ENCODE data around the gene ITGA5.

The ITGA5 gene

DNA sequence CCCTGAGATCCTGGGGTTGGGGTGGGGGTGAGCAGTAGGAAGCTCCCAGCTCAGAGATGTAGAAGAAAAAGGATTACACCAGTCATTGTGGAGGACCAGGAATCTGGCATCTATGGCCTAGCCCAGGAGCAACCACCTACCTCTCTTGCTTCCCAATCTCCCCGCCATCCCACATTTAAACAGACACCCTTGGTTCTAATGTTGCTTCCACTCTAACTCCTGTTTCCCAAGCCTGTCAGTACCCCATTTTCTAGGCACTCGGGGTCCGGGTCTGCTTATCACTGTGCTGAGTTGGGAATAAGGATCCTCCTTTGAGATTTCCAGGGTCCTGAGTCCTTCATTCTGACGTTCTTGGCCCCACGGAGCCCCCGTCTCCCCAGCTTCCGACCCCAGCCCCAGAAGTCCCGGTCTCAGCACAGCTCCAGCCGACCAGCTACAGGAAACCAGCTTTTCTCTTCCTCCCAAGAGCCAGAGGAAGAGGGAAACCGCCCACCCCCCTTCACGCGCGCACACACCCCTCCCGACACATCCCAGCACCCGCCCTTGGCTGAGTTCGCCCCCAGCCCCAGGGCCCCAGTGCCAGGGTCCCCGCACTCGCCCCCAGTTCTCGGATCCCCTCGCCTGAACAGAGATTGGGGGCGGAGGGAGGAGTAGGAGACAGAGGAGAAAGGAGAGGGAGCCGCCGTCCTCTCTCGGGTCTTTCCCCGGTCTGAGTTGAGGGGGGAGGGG is 1.2 kb downstream of the ITGA5 start:
- Histone ChIP-seq H3K9me3 (replicated peaks; ENCODE audit: low read length) (no peaks in the 10 kb centered on the region), H3K27me3 (ENCODE audit: control insufficient read depth, insufficient read depth, low read length) (no peaks in the 10 kb centered on the region), H3K4me2 (ENCODE audit: low read length) (peak overlapping the region; percentile 98), H3K36me3 (ENCODE audit: insufficient read depth, low read length) (peaks cover 29% of the 10 kb centered on the region), H3K4me1 (ENCODE audit: control insufficient read depth, insufficient read depth, low read length) (peaks cover 72% of the 10 kb centered on the region), H3K4me3 (ENCODE audit: low read length) (peak overlapping the region; percentile 95), H3K9ac (ENCODE audit: low read depth, low read length) (peak overlapping the region; percentile 95)

- H3K9me3 ChIP-seq (replicated peaks; ENCODE audit: low read length) = no peaks in the 10 kb centered on the region
- peaks cover 29% of the 10 kb centered on the region for H3K36me3 ChIP-seq (ENCODE audit: insufficient read depth, low read length)
- peak overlapping the region; percentile 95 for H3K4me3 ChIP-seq (ENCODE audit: low read length)
- H3K9ac ChIP-seq (ENCODE audit: low read depth, low read length) = peak overlapping the region; percentile 95
- peaks cover 72% of the 10 kb centered on the region for H3K4me1 ChIP-seq (ENCODE audit: control insufficient read depth, insufficient read depth, low read length)
- peak overlapping the region; percentile 98 for H3K4me2 ChIP-seq (ENCODE audit: low read length)
- H3K27me3 ChIP-seq (ENCODE audit: control insufficient read depth, insufficient read depth, low read length) = no peaks in the 10 kb centered on the region
Observed at GRCh38 chr12:54416687-54417603, 2.1 kb downstream of the ITGA5 start.

GRCh38 chr12:54415221-54415929 is 3.7 kb downstream of the ITGA5 start:
- peak overlapping the region; percentile 60 for H3K4me3 ChIP-seq (ENCODE audit: low read length)
- H3K9me3 ChIP-seq (replicated peaks; ENCODE audit: low read length) = no peaks in the 10 kb centered on the region
- H3K4me1 ChIP-seq (ENCODE audit: control insufficient read depth, insufficient read depth, low read length) = peaks cover 70% of the 10 kb centered on the region
- no peaks in the 10 kb centered on the region for H3K27me3 ChIP-seq (ENCODE audit: control insufficient read depth, insufficient read depth, low read length)
- H3K36me3 ChIP-seq (ENCODE audit: insufficient read depth, low read length) = peaks cover 37% of the 10 kb centered on the region
- H3K9ac ChIP-seq (ENCODE audit: low read depth, low read length) = peak overlapping the region; percentile 21
- H3K4me2 ChIP-seq (ENCODE audit: low read length) = peak overlapping the region; percentile 98

DNA sequence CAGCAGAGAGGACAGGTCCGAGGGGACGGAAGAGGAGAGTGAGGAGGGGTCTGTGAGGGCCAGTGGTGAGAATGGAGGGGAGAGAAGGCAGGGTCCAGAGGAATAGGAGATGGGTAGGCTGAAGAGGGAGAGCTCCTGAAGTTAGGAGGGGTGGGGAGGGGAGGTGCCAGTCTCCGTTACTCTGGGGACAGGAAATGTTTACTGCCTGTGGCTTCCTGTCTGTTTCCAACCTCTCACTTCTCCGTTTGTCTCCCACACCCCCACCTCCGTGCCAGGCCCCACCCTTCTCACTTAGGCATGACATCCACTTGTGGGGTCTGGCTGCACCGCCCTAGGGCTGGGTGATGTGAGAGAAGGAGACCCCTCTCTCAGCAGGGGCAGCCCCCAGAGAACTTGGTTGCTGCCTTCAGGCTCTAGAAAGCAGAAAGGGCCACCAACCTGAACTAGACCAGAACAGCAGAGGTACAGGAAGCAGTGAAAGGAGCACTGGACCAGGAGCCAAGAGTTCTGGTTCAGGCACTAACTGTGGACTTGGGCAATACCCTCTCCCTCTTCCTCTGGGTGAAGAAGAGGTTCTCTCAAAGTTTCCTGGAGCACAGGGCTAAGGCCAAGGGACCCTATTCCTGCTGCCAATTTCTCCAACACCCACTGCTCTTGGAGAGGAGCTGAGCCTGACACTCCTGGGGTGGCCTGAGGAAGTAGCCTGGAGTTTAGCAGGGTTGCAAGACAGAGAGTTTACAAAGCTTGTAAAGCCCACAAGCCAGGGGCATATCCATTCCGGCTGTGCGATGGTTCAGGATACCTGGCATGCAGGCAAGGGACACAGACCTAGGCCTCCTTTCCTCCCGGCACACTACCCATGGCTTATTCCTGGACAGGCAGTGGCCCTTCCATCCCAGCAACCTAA is 5.5 kb downstream of the ITGA5 start:
- H3K9me3 ChIP-seq (replicated peaks; ENCODE audit: low read length) = no peaks in the 10 kb centered on the region
- no peaks in the 10 kb centered on the region for H3K27me3 ChIP-seq (ENCODE audit: control insufficient read depth, insufficient read depth, low read length)
- H3K4me1 ChIP-seq (ENCODE audit: control insufficient read depth, insufficient read depth, low read length) = peaks cover 60% of the 10 kb centered on the region
- peak overlapping the region; percentile 98 for H3K4me2 ChIP-seq (ENCODE audit: low read length)
- peak overlapping the region; percentile 58 for H3K4me3 ChIP-seq (ENCODE audit: low read length)
- H3K36me3 ChIP-seq (ENCODE audit: insufficient read depth, low read length) = peaks cover 55% of the 10 kb centered on the region
- peak overlapping the region; percentile 70 for H3K9ac ChIP-seq (ENCODE audit: low read depth, low read length)

DNA sequence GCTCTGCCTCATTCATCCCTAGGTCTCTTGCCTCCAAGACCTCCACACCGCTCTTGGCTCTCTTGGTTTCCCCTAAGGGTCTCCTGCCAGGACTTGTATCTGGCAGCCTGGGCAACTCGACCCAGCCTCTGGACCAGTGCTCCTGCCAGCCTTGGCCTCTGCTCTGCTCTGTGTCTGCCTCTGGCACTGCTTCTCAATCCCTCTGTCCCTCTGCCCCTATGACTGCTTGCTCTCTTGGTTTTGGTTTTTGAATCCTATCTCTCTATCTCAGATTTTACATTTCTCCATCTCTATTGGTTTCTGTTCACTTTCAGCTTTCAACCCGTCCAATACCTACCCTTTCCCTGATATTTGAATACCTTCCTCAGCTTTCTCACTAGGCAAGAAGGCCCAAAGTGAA is 6.3 kb downstream of the ITGA5 start:
- Histone ChIP-seq H3K4me2 (ENCODE audit: low read length) (peak overlapping the region; percentile 98), H3K4me3 (ENCODE audit: low read length) (peak overlapping the region; percentile 58), H3K9me3 (replicated peaks; ENCODE audit: low read length) (no peaks in the 10 kb centered on the region), H3K9ac (ENCODE audit: low read depth, low read length) (peak overlapping the region; percentile 70), H3K27me3 (ENCODE audit: control insufficient read depth, insufficient read depth, low read length) (no peaks in the 10 kb centered on the region), H3K36me3 (ENCODE audit: insufficient read depth, low read length) (peaks cover 61% of the 10 kb centered on the region), H3K4me1 (ENCODE audit: control insufficient read depth, insufficient read depth, low read length) (peaks cover 60% of the 10 kb centered on the region)

DNA sequence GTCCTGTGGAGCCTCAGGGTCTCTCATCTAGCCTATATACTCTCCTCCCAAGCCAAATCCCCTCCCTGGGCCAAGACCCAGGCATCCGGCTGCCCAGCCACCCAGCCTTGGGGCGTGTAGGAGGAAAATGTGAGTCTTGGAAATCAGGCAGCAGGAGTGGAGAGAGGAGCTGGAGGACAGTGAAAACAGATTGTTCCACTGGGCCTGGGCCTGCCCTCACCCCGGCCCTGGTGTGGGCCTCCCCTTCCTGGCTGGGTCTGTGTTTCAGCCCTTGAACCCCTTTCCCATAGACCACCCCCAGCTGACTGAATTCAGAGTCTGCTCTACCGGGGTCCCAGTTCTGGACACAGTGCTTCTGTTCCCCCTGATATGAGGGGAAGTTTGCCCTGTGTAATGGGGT is 6.7 kb downstream of the ITGA5 start:
- H3K4me3 ChIP-seq (ENCODE audit: low read length) = peak overlapping the region; percentile 58
- H3K9ac ChIP-seq (ENCODE audit: low read depth, low read length) = peak overlapping the region; percentile 70
- H3K27me3 ChIP-seq (ENCODE audit: control insufficient read depth, insufficient read depth, low read length) = no peaks in the 10 kb centered on the region
- H3K9me3 ChIP-seq (replicated peaks; ENCODE audit: low read length) = no peaks in the 10 kb centered on the region
- H3K36me3 ChIP-seq (ENCODE audit: insufficient read depth, low read length) = peaks cover 65% of the 10 kb centered on the region
- H3K4me1 ChIP-seq (ENCODE audit: control insufficient read depth, insufficient read depth, low read length) = peaks cover 60% of the 10 kb centered on the region
- H3K4me2 ChIP-seq (ENCODE audit: low read length) = peak overlapping the region; percentile 98

DNA sequence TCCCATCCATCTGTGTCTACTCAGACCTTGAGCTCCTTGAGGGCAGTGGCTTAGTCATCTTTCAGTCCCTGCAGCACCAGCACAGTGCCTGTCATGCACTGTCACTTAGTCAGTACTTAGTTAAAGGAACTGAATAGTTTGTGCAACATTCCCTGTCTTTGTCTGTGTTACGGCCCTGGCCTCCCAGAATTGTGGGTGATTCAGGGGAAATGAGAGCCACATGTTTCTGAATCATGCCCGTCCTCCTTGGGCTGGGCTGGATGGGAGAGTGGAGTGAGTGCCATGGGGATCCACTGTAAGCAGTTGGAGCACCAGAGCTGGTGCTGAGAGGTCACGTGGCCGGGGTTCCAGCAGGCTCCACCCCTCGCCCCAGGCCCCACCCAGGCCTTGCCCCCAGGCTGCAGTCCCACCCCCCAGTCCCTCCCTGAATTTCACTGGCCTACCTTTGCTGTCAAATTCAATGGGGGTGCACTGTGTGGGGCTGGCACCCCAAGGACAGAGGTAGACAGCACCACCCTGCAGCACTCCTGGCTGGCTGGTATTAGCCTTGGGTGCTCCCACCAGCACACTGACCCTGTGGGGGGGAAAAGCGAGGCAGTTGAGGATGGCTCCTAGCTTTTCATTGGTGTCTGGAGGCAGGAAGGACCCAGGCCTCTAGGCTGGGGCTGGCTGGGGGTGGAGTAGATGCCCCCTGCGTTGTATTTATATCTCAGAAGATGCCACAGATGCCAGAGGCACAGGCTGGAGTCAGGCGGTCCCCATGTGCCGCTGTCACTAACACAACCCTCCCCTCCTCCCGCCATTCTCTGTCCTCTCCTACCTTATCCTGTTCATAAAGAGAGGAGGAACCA is 7.5 kb downstream of the ITGA5 start:
- H3K27me3 ChIP-seq (ENCODE audit: control insufficient read depth, insufficient read depth, low read length) = no peaks in the 10 kb centered on the region

DNA sequence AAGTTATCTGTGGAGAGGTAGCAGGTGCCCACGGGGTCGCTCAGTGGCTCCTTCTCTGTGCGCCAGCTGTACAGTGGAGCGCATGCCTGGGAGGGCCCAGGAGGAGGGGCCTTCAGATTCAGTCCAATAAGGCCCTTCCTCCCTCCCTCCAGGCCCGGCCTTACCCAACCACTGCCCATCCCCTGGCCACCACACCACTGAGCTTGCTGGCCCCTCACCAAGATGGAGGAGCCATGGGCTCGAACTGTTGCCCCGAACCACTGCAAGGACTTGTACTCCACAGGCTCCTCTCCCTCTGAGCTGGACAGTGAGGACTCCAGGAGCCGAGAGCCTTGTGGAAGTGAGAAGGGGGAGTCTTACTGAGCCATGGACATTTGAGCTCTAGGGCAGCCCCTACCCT is 9.8 kb downstream of the ITGA5 start:
- Histone ChIP-seq H3K4me1 (ENCODE audit: control insufficient read depth, insufficient read depth, low read length) (peaks cover 37% of the 10 kb centered on the region), H3K4me3 (ENCODE audit: low read length) (no peak overlapping the region), H3K36me3 (ENCODE audit: insufficient read depth, low read length) (peaks cover 76% of the 10 kb centered on the region)

More for the DNA sequence above, 7.5 kb downstream of the ITGA5 start:
- H3K4me3 ChIP-seq (ENCODE audit: low read length) = peak overlapping the region; percentile 27
- peak overlapping the region; percentile 98 for H3K4me2 ChIP-seq (ENCODE audit: low read length)
- no peaks in the 10 kb centered on the region for H3K9me3 ChIP-seq (replicated peaks; ENCODE audit: low read length)
- H3K4me1 ChIP-seq (ENCODE audit: control insufficient read depth, insufficient read depth, low read length) = peaks cover 56% of the 10 kb centered on the region
- H3K9ac ChIP-seq (ENCODE audit: low read depth, low read length) = peak overlapping the region; percentile 70
- peaks cover 68% of the 10 kb centered on the region for H3K36me3 ChIP-seq (ENCODE audit: insufficient read depth, low read length)

DNA sequence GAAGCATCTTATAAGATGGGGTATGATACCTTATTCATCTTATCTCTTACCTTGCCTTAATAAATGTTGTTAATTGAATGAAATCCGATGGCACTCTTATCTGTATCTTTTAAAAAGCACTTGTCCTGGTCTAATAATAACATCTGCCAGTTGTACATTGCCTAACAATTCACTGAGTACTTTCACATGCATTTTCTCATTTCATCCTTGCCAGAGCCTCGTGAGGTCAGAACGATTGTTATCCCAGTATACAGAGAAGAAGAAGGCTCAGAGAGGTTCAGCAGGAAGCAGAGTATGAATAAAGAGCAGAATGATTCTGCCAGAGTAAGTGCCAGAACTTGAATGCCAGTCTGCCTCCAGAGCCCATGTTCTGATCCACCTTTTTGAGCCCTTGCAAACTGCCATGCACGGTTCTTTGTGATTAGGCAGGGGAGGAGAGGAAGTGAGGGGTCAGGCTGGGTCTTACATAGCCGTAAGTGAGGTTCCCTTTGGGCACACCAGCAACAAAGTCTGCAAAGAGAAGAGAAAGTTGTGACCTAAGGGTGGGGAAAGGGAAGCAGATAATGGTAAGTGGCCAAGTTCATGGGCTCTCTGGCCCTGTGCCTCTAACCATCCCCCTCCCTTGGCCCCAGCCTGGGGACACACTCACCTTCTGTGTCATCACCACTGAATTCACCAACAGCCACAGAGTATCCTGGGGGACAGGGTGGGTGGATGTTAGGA is 11.7 kb downstream of the ITGA5 start:
- Histone ChIP-seq H3K36me3 (ENCODE audit: insufficient read depth, low read length) (peaks cover 86% of the 10 kb centered on the region), H3K9ac (ENCODE audit: low read depth, low read length) (no peak overlapping the region)

More for the DNA sequence above, 9.8 kb downstream of the ITGA5 start:
- Histone ChIP-seq H3K4me2 (ENCODE audit: low read length) (no peak overlapping the region), H3K27me3 (ENCODE audit: control insufficient read depth, insufficient read depth, low read length) (no peaks in the 10 kb centered on the region), H3K9ac (ENCODE audit: low read depth, low read length) (no peak overlapping the region), H3K9me3 (replicated peaks; ENCODE audit: low read length) (no peaks in the 10 kb centered on the region)

More for the DNA sequence above, 11.7 kb downstream of the ITGA5 start:
- Histone ChIP-seq H3K4me1 (ENCODE audit: control insufficient read depth, insufficient read depth, low read length) (peaks cover 18% of the 10 kb centered on the region), H3K4me3 (ENCODE audit: low read length) (no peak overlapping the region), H3K27me3 (ENCODE audit: control insufficient read depth, insufficient read depth, low read length) (no peaks in the 10 kb centered on the region), H3K4me2 (ENCODE audit: low read length) (no peak overlapping the region), H3K9me3 (replicated peaks; ENCODE audit: low read length) (no peaks in the 10 kb centered on the region)

Measured in skeletal muscle satellite cell (primary cell).